ENCODE measurements around the gene KCNK16.

GRCh38 chr6:39366931-39367618 lies 44.6 kb upstream of the KCNK16 start:
- no peak for TF ChIP-seq POLR2A (IDR thresholded peaks at IDR 0.05)
- no peak for TF ChIP-seq CTCF (IDR thresholded peaks at IDR 0.05)
